ENCODE data around the gene FOXF1.

FOXF1 gene

DNA sequence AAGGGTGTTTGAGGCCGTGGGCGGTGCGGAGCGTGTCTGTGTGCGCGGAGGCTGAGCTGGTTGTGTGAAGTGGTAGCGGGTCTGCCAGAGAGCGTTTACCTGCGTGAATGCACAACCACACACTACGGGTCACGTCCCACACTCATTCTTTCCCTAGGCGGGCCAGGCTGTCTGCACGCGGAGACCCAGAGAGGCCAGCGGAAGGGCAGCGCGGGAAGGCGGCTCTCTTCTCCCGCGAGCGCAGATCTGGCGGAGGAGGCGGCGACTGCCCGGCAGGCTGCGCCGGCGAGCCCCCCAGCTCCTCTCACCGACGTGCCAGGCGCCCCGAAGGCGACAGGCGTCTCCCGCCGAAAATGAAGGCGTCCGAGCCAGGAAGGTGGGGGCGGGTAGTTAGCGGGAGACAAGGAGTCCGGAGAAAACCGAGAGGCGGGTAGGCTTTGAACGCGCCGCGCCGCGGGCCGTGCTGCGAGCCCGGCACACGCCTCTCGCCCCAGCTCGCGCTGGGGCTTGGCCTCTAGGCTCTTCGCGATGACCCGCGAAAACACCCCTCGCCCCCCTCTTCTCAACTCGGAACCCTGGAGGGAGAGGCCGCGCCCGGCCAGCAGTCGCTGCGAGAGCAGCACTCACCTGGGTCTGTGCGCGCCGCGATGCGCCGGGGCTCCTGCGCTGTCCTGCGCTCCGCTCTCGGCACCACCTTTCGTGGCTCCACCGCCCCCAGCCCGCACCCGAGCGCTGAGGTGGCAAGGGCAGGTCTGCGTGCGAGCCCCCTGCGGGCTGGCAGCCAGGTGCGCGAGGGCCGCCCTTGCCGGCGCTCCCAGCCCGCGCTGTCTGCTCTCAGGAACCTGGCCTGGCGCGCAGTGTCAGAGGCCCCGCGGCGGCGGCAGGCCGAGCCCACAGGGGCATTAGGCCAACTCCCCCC is 2.0 kb upstream of the FOXF1 start:
- TF ChIP-seq, protein P1, sequence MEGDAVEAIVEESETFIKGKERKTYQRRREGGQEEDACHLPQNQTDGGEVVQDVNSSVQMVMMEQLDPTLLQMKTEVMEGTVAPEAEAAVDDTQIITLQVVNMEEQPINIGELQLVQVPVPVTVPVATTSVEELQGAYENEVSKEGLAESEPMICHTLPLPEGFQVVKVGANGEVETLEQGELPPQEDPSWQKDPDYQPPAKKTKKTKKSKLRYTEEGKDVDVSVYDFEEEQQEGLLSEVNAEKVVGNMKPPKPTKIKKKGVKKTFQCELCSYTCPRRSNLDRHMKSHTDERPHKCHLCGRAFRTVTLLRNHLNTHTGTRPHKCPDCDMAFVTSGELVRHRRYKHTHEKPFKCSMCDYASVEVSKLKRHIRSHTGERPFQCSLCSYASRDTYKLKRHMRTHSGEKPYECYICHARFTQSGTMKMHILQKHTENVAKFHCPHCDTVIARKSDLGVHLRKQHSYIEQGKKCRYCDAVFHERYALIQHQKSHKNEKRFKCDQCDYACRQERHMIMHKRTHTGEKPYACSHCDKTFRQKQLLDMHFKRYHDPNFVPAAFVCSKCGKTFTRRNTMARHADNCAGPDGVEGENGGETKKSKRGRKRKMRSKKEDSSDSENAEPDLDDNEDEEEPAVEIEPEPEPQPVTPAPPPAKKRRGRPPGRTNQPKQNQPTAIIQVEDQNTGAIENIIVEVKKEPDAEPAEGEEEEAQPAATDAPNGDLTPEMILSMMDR (IDR thresholded peaks at IDR 0.05; ENCODE audit: control insufficient read depth, insufficient read depth, low read depth, low read length, missing control alignments) = no peak
- peak overlapping the region; percentile 73 for H3K4me3 ChIP-seq (ENCODE audit: control insufficient read depth, low read depth, low read length)
- no peak for DNase-seq (ENCODE audit: low read depth)

DNA sequence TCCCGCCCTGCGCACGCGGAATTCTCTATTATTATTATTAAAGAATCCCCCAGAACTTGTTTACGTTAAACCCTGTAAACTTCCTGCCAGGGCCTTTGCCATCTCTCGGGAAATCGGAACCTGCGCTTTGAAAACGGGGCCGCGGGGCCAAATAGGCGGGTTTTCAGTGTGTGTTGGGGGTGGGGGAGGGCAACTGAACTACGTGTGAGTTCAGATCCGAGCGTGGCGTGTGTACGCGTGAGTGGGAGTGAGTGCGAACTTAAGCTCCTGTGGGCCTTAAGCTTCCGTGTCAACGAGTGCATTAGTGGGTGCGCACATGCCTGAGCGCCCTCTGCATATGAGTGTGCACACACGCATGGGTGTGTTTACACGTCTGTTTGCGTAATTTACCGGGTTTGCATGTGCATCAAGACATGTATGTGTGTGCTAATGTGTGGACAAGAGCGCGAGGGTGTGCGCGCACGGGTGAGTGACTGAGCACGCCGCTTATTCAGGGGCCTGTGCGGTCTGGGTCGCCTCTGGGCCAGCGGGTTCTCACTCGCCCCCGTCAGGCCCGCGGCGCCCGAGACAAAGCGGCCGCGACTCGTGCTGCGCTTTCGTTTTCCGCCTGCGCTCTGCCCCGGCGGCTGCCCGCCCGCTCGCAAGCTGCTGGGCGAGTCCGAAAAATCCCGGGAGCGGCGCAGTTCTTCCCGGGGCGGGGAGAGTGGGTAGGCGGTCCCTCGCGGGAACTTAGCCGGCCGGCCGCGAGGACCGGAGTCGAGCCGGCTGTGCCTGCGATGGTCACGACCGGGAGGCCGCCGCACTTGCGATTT is 1.2 kb upstream of the FOXF1 start:
- peak overlapping the region; percentile 73 for H3K4me3 ChIP-seq (ENCODE audit: control insufficient read depth, low read depth, low read length)
- DNase-seq (ENCODE audit: low read depth) = no peak
- TF ChIP-seq, protein P1 (IDR thresholded peaks at IDR 0.05; ENCODE audit: control insufficient read depth, insufficient read depth, low read depth, low read length, missing control alignments) = no peak

DNA sequence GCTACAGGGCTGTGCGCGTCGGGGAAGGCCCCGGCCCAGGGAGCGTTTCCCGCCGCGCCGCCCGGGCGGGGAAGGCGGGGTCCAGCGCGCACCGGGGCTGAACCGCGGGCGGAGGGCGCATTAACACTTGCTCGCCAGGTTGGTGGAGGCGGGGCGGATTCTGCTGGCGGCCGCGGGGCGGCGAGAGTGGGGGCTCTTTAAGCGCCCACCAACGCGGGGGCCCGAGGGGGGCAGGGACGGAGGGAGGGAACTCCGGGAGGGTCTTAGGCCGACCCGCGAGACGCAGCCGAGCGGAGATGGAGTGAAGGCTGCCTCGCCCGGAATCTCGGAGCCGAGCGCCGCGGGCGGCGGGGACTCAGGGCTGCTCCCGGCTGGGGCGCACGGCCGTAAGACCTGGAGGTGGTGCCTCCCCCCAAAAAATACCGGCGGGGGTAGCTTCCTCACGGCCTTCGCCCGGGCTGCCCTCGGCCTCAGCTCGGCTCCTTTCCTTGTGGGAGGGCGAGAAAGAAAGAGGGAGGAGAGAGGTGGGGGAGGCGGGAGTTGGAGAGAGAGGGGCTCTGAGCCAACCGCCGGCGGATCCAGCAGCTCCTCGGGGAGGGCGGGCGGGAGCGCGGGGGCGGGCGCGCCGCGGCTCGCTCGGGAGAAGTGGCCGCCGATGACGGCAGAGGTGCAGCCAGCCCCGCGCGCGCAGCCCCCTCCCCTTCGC is 415 bp upstream of the FOXF1 start:
- DNase-seq (ENCODE audit: low read depth) = no peak
- peak overlapping the region; percentile 73 for H3K4me3 ChIP-seq (ENCODE audit: control insufficient read depth, low read depth, low read length)

DNA sequence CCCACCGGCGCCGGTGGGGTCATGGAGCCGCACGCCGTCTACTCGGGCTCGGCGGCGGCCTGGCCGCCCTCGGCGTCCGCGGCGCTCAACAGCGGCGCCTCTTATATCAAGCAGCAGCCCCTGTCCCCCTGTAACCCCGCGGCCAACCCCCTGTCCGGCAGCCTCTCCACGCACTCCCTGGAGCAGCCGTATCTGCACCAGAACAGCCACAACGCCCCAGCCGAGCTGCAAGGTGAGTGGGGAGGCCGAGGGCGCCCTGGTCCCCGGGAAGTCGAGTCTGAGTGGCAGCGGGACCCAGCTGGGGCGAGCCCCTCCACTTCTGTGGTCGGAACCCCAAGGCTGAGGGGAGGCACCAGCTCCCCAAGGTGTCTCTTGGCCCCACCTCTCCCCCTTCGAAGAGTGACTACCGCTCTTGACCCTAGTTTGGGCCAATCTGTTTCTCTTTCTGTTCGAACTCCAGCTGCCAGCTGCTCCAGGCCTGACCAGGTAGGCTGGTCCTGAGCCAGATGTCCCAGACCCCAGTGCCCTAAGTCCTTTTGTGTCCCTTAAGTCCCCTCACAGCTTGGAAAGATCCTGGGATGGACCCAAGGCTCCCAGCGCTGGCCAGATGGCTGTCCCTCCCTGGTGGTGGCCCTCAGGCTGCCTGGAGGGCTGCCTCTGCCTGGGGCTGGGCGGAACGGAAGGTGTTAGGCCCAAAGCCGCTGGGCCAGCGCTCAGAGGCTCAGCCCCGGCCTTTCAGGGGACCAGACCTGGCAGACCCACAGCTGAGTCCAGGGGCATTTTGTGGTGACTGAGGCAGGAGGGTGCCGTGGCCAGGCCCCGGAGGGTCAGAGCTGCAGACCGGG is 1.2 kb downstream of the FOXF1 start:
- peak overlapping the region; percentile 73 for H3K4me3 ChIP-seq (ENCODE audit: control insufficient read depth, low read depth, low read length)
- no peak for DNase-seq (ENCODE audit: low read depth)

More for the DNA sequence above, 415 bp upstream of the FOXF1 start:
- TF ChIP-seq, protein P1 (IDR thresholded peaks at IDR 0.05; ENCODE audit: control insufficient read depth, insufficient read depth, low read depth, low read length, missing control alignments) = no peak

DNA sequence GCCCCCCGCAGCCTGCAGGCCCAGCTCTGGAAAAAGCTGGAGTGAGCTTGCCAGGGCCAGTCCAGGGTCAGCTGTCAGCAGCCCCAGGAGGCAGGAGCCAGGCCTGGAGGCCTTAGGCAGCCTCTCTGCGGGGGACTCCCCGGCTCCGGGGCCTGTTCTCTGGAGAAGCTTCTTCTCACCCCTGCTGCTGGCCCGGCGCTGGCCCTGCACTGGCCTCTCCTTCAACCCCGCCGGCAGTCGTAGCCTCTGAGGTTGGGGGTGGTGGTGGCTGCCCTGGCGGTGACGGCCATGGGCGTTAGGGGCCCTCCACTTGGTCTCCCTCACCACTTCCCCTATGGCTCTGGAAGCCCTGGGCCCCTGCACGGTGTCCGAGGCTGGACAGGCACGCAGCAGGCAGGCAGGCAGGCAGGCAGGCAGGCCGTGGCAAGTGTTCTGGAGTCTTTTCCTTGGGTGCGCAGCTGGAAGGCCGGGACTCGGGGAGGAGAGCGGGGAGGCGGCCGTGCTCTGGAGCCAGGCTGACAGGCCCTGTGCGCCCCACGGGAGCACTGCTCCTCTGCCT is 2.1 kb downstream of the FOXF1 start:
- H3K4me3 ChIP-seq (ENCODE audit: control insufficient read depth, low read depth, low read length) = peak overlapping the region; percentile 73
- TF ChIP-seq, protein P1 (IDR thresholded peaks at IDR 0.05; ENCODE audit: control insufficient read depth, insufficient read depth, low read depth, low read length, missing control alignments) = no peak
- no peak for DNase-seq (ENCODE audit: low read depth)

More for the DNA sequence above, 1.2 kb downstream of the FOXF1 start:
- TF ChIP-seq, protein P1 (IDR thresholded peaks at IDR 0.05; ENCODE audit: control insufficient read depth, insufficient read depth, low read depth, low read length, missing control alignments) = no peak
